Activated T-helper 1 cell treated with anti-CD3 and anti-CD28 coated beads, Interleukin-2, amount 50 U/mL, for 16 hours (primary cell): ENCODE data around the gene GJD3.

Experiments used
- DNase-seq, 2 donors: peaks; one replicate each; pipeline ENCODE4 v3.0.0-alpha.2; 2020; ENCODE audit warnings: low read depth in 1 of 2, low spot score in 1 of 2

GJD3 gene

DNA sequence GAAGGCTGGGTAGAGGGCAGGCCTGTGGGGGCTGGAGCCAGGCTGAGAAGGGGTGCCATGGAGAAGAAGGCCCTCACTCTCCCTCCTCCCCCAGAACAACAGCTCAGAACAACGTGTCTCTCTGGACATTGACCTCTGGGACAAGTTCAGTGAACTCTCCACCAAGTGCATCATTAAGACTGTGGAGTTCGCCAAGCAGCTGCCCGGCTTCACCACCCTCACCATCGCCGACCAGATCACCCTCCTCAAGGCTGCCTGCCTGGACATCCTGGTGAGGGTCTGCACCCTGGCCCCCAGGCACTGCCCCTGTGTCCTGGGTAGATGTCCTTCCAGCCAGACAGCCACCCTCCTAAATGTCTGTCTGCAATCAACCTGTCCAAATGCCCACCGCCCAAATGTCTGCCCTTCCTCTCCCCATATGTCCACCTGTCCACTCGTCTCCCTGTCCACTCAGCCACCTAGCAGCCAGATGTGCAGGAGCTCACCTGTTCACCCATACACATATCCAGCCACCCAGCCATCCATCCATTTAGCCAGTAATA, 12.2 kb downstream of the GJD3 start:
- no peak for DNase-seq

- DNase-seq: no peak
These were observed 12.9 kb downstream of the GJD3 start for GRCh38 chr17:40351359-40352236.

GRCh38 chr17:40350689-40351358, 13.7 kb downstream of the GJD3 start:
- no peak for DNase-seq

DNA sequence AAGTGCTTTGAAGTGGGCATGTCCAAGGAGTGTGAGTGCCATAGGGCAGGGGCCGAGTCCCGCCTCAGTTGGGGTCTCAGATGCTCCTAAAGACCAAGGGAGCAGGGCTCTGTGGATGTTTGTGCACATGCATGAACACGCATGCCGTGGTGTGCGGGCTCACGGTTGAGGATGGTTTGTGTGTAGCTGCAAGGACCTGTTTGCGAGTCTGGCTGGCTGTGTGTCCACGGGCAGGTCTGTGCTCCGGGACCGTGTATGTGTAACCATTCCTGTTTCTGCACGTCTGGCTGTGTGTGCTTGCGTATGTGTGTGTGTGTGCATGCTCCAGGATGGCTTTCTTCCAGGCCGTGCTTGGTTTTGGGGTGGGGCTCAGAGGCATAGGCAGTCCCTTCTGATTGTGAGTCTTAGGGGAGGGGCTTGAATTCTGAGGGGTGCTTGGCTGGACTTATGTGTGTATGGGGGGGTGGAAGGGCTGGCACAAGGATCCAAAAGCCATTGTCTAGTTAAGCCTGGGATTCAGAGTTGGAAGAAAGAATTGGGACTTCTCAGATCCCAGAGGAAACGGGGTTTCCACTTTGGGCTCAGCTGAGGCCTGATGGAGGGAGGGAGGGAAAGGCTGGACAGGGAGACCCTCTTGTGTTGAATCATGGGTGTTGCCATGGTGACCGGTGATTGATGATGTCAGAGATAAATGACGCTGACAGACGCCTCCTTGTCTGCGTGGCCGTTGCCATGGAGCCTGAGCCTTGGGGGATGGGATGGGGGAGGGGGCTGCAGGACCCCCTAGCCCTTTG, 14.4 kb downstream of the GJD3 start:
- no peak for DNase-seq

DNA sequence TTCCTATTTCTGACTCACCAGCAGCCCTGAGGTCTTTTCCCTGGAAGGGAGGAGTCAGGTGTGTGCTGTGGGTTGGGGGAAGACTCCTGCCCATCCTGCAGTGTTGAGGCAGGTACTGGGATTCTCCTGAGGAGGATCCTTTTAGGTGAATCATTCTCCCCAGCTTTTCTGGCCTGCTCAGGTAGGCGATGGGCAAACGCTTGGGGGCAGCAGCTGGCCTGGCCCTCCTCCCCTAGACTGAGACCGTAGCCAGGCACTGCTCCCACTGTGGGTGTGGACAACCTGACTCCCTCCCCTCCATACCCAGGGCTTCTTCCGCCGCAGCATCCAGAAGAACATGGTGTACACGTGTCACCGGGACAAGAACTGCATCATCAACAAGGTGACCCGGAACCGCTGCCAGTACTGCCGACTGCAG, 15.1 kb downstream of the GJD3 start:
- DNase-seq: no peak

DNA sequence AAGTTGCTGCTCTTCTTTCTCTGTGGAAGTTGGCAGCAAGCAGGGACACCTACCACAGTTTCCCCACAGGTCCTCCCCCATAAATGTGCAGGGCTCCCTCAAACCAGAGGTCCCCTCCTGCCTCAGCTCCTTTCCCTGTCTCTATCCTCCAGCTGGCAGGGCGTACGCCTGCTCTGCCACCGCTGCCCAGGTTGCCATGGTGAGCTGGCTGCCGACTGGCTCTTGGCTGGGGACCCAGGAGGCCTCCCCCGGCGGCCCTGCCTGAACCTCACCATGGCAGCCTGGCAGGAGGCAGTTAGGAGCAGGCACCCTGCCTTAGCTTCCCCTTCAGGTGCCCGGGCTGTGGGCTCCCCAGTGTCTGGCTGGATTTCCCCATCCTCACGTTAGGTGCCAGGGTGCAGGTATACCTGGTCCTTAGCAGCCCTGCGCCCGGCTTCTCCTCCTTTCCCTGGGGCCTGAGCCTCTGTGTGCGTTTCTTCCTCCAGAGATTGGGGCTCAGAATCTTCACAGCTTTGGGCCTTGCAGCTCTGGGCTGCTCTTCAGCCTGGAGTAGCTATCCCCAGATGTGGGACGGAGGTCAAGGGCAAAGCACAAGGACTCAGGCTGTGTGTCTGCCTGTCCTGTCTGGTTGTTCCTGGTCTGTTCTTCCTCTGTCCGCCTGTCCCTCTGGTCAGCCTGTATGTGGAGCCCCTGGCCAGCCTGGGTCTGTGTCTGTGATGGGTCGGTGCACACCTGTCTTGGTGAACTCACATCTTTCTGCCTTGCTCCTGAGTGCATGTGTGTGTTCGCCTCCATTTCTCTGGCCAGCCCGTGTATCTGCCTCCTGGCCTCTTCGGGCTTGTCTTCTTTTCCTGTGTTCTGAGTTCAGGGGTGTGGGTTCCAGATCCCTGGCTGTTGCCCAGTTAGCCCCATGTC, 15.7 kb downstream of the GJD3 start:
- no peak for DNase-seq

GRCh38 chr17:40348136-40348504, 16.4 kb downstream of the GJD3 start:
- DNase-seq: no peak

DNA sequence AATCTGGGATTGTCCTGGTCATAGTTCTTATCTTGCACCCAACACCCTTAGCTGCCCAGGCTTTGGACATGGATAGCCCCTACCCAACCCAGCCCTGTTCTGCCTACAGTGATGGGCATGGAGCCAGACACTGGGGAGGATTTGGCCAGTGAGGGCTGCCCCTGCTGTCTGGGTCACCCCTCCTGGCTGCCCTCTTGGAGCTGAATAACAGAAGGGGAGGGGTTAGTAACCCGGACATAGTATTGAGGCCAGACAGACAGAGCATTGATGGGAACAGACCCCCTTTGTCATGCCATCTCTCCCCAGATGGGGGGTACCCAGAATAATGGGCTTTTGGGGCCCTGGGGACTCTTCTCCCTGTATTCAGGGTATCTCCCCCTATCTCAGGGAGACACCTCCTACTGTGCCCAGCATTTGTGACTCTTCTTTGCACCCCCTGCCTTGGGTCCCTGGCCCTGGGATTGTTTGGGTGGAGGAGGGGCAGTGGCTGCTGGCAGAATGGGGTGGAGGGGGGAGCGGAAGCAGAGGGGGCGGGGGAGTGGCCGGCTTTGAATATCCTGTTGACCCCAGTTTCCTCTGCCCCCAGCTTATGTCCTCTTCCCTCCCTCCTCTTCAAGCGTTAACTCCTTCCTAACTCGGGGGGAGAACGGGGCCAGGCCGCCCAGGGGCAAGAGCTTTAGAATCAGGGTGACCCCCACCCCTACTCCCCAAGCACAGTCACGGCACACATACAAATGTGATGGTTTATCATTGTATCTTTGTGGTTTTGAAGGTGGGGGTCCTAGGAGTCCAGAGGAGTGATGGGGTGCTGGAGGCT, 17.0 kb downstream of the GJD3 start:
- no peak for DNase-seq

- no peak for DNase-seq
These were observed 17.8 kb downstream of the GJD3 start for GRCh38 chr17:40346765-40347158.

DNA sequence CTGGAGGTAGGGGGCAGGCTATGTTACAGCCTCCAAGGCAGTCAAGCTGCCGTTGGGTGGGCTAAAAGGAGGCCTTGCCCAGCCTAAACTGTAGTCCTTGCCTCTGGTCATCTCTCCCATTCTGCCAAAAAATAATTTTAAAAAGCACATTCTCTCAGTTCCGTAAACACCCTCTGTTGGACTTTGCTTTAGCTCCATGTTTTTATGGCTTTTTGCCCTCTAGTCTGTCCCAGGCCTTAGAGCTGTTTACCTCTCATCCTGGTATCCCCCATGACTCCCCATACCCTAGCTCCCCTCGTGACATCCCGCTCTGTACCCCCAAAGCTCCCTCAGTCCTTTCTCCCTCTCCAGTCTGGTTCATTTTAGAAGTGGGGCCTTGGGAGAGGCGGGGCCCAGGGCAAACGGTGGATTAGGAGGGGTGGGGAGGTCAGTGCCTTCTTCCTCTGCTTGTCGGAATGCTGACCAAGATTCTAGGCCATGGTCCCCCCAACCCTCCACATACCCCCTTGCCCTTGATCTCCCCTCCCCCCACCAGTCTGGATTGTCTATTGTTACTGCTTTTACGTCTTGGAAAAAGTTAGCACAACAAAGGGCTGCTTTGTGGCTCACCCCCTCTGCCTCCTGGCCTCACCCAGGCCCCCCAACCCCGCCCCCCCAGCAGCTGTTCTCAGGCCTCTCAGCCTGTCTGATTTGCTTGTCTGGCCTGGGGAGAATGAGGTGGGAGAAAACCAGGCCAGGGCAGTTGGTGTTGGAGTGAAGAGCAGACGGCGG, 18.4 kb downstream of the GJD3 start:
- no peak for DNase-seq

DNA sequence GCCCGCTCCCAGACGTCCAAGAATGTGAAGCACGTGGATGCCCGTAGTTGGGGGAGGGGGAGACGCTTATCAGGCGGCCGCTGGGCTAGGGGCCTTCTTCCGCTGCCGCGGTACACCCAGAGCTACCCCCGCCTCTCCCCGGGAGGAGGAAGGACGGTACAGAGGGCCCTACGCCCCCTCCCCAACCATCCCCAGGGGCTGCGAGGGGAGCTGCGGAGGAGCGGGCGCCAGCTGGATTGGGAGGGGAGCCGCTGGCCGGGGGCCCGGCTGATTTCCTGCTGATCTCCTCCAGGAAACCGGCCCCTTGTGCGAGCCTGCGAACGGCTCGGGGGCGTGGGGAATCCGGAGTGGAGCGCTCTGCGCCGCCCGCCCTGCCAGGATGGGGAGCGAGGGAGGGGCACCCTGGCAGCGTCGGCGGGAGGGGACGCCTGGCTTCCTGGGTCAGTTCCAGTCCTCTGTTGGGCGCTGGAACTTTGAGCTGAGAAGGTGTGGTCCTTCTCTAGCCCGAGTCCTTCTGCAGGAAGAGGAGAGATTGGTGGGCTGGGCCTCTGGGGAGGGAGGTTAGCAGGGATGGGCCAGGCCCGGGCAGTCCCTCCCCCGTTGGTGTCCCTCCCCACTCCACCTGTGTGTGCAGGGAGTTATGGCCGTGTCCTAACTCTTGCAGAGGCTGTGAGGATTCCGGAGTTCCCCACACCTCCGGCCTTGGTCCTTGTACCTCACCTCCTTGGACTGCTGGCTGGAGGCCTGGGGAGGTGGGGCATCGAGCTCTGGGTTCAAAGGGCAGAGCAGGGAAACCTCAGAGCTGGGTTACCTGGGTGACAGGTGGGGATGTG, 19.2 kb downstream of the GJD3 start:
- DNase-seq: no peak

DNA sequence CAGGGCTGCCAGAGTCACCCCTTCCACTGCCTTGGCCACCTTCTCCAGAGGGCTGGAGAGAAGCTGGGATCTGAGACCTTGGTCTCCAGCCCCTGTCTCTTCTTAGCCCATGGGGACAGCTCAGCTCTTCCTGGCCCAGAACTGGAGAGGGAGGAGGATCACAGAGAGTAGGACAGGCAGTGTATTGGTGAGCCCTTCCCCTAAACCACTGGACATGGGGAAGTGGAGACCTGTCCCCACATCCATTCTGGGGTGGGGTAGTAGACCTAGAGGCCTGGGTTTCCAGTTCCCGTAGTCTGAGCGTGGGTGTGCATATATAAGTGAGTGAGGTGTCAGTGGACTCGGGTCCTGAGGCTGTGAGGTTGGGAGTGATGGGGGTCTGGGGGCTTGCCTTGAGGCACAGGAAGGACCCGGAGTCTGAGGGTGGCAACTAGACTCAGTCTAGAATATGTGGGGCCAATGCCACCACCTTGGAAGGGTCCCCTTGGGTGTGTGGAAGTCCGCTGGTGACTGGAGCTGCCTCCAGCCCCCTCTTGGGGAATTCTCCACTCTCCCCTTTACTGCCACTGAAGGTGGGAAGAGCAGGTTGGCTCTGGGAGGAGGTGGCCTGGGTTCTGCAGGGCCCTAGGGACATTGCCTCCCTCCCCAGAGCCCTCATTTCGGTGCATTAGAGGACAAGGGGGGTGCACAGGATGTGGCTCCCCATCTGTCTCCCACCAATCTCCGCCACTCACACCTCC, 19.9 kb downstream of the GJD3 start:
- no peak for DNase-seq

DNA sequence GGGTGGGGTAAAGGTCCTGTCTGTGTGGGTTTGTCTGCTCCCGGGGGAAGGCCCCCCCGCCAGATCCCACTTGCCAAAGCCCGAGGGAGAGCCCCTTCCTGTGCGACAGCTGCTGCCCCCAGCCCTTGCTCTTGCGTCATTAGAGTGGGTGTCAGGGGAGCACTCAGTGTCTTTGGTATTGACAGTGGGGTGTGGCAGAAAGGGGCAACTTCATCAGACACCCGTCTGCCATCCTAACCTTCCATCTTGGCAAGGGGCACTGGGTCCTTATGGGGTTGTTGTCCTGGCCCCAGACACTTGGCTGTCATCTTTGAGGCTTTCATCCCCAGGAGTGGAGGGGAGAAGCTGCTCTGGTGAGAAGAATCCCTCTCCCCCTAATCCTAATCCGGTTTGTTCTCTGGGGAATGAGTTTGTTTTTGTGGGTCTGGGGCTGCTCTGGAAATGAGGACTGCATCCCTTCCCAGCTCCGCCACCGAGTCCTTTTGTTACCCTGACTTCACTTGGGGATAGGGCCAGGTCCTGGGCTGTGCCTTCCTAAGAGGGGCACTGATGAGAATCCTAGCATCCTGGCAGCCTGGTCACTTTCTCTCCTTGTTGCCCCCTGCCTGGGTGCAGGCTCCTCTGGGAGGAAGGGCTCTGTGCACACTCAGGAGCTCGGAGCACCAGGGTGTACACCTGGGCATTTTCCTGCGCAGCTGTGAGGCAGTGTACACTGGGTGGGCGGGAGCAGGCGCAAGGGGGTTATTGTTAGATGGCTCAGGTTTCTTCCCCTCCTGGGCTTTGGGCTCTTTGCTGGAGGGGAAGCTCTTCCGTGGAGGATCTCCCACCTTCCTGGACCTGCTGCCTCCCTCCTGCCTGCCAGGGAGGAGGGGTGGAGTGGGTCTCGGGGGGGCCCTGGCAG, 21.1 kb downstream of the GJD3 start:
- no peak for DNase-seq

GRCh38 chr17:40342504-40343218, 21.9 kb downstream of the GJD3 start:
- DNase-seq: no peak

DNA sequence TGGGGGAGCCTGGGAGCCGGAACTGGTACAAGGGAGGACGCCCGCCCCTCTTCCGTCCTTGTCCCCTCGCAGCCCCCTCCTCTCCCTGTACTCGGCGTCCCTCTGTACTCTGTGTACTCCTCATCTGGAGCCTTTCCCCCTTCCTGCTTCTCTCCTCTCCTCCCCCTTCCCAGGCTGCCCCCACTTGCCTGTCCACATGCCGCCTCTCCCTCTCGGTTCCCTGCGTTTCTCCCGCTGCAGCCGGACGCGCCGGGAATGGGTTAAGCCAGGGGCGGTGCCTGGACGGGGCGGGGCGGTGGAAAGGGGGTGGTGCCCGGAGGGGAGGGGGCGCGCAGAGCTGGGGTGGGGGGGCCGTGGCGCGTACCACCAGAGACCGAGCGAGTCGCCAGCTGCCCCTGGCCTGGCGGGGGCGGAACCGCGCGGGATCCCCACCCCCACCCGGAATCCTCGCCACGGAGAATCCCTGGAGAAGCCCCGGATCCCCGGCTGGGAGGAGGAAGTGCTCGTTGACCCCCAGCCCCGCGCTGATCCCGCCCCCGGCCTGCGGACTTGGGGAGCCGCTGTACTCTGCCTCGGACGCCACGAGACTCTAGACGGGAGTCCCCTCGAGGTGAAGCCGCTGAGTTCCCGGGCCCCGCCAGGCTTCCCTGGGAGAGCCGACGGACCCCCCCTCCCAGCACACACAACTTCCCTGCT, 22.6 kb downstream of the GJD3 start:
- DNase-seq: no peak
